GM19351 (cell line): ENCODE results near the gene ENAM.

Experiments used
- ATAC-seq: cut with Tn5 transposase; IDR thresholded peaks from one replicate; pipeline ENCODE4 v1.9.1; 2021; ENCODE audit warnings: mild to moderate bottlenecking, moderate library complexity; ENCODE audit not compliant: unreplicated experiment

Gene ENAM, protein sequence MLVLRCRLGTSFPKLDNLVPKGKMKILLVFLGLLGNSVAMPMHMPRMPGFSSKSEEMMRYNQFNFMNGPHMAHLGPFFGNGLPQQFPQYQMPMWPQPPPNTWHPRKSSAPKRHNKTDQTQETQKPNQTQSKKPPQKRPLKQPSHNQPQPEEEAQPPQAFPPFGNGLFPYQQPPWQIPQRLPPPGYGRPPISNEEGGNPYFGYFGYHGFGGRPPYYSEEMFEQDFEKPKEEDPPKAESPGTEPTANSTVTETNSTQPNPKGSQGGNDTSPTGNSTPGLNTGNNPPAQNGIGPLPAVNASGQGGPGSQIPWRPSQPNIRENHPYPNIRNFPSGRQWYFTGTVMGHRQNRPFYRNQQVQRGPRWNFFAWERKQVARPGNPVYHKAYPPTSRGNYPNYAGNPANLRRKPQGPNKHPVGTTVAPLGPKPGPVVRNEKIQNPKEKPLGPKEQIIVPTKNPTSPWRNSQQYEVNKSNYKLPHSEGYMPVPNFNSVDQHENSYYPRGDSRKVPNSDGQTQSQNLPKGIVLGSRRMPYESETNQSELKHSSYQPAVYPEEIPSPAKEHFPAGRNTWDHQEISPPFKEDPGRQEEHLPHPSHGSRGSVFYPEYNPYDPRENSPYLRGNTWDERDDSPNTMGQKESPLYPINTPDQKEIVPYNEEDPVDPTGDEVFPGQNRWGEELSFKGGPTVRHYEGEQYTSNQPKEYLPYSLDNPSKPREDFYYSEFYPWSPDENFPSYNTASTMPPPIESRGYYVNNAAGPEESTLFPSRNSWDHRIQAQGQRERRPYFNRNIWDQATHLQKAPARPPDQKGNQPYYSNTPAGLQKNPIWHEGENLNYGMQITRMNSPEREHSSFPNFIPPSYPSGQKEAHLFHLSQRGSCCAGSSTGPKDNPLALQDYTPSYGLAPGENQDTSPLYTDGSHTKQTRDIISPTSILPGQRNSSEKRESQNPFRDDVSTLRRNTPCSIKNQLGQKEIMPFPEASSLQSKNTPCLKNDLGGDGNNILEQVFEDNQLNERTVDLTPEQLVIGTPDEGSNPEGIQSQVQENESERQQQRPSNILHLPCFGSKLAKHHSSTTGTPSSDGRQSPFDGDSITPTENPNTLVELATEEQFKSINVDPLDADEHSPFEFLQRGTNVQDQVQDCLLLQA

DNA sequence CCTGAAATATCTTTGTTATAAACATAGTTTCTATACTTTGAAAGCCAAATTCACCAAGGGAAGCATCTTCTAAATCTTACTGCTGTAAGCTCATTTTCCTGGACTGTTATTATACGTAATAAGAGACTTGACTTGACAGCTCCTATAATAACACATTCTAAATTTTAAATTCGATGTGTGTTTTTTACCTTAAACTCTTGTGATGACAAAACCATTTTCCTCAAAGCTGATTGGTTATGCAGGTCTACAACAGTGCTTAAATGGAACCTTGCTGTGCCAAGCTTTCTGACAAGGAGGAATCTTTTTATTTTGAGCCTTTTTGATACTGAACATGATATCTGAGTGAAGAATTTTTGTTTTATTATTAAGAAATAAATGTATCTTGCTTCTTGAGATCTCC, at the start of gene ENAM:
ENAM (plus strand) TSS at position 301 of the 400 bp plus-strand sequence. CDS start 757 bp downstream, outside the sequence.
- no peak for ATAC-seq

DNA sequence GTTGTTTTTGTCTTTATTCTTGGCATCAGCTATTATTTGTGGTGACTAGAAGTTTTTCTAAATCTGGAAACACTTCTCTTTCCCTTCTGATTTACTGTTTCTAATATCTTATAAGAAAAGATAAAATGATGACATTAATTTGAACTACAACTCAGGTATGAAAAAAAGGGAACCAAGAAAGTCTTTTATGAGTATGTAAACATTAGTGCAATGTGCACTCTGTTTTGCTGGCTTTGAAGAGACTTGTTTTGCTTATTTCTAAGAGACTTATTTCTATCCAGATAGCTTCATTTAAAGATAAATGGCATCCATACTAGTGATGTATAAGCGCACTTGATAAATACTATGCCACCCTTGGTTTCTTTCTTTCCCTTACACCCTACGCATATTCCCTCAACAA, 46.6 kb upstream of the ENAM start:
- ATAC-seq = peak; percentile 64

DNA sequence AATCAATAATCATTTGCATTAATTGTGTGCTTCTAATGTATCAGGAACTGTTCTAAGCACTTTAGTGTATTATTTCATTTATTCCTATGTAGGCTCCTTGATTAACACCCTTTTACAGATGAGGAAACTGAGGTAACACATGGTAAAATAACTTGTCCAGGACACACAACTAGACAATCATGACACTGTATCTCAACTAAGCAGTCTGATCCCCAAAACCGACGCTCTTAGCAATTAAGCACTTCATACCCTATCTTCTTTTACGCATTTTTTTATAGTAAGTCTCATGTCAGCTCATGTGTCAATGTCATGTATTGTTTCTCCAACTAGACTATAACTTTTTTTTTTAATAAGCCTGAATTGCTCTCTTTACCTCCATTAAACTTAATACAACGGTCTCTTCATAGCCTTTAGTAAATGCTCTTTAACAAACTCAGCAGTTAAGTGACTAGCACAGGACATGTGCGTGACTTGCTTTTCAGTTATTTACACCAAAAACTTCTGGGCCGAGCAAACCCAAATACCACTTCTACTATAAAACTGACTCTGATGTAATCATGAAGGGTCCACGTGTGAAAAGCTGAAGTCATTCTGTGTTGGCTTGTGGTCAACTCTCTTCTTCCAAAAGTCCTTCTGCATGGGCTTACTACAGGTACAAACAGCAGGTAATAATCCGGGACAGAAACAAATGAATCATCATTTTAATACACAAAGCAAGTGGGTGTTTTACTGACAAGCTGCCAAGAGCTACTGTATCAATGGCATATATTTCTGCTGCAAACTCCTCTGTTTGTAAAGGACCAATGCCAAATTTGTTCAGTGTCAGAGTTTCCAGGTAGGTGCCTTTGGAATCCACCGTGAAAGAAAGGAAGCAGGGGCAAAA, 44.4 kb upstream of the ENAM start:
- no peak for ATAC-seq

DNA sequence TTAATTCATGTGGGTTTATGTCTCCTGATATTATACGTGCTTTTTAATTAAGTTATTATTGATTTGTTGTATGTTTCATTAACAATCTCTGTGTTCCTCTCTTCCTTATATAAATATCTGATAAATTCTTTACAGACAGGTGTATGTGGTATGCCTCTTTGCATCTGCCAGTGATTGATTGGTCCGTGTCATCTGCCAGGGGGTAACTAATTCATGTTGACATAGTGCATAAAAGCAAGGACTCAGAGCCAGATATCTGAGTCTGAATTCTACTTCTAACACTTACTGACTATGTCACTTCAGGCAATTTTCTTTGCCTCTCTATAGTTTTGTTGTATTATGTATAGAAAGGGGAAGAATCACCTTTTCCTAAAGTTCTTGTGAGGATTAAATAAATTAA, 41.7 kb upstream of the ENAM start:
- no peak for ATAC-seq

DNA sequence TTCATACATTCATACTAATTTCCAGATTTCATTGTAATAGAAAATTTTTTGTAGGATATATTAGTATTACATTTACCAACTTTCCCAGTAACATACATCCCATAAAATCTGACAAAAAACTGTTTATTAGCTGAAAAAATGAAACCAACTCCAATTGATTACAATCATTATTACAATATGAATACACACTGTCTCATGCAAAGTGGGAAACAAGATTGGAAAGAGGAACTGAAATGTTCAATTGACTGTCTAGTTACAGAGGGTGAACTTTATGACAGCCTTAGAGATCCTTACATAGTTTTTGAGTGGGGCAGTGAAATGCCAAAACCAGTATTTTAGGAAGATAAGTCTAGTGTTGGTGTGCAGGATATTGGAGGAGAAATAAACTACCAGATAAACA, 38.8 kb upstream of the ENAM start:
- ATAC-seq = peak; percentile 99

DNA sequence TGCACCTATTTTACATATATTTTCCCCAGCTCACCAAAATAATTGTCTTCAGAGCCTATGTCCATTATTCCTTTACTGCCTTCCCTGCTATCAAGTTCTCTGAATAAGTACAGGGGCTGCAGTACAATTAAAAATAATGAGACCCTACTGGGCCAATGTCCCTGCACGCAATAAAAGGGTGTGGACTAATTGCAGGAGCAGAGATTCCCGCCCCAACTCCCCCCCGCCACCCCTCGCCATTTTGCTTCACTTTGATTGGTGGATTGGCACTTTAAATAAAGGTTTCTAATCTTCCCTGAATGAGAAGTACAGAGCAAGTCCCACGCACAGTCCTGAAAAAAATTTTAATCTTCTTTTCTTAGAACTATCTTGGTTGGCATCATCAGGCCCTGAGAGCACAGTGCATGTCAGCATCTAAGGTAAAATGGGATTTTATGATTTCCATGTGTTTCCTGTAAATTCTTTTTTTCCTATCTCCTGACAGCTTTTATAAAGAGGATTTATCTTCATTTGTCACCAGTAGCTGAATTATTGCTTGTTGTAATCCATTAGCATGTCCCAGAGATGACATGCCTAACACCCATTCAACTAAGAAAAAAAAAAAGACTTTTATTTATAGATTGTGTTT, 36.5 kb upstream of the ENAM start, which contains the start of gene AMBN:
AMBN (plus strand) TSS at position 302 of the 628 bp plus-strand sequence; CDS start at position 405, 103 bp downstream.
- ATAC-seq = no peak

DNA sequence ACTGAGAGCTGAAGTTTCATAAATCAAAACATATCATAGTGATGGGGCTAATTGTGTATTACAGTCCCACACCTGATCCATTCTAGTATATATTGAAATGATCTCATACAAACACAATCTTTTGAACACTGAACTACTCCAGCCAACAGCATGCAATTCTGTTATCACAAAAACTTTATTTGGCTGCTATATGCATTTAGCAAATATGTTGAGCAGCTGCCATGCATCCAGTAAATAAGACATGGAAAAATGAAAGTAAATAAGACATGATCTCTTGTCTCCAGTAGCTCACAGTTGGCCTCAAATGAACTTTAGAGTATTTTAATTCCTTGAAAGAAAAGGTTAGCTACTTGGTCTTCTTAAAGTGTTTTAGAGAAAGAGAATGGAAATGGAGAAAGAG, 34.3 kb upstream of the ENAM start:
- ATAC-seq = no peak

DNA sequence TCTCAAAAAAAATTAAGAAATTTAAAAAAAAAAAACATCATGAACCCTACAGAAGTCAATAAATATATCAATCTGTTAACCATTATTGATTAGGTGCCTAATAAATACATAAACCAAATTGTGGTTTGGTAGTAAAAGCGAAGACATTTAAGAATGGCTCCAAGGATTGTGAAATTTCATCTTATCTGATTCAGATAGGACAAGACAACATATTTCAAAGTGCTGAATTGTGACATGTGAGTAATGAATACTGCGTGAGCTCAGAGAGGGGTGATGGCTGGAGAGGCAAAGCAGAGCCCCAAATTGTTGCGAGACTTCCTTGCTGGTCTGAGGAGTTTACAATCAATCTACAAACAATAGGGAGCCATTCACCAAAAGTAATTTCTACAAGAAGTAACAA, 28.2 kb upstream of the ENAM start:
- ATAC-seq = no peak

DNA sequence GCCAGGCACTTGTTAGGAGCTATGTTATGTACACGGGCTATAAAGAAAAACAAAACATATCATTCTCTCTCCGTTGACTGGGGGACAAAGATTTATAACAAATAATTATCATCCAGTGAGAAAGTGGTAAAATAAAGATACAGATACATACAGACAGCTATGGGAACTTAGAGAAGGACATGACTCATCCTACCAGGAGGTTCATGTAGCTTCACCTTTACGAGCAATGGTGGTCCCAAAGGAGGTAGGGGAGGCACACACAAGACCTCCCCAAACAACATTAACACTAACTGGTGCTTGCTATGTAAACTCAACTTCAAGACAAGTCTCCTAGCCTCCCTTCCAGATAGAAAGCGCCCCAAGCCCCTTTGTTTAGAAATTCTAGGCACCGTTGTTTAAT, 27.6 kb upstream of the ENAM start:
- ATAC-seq = no peak

DNA sequence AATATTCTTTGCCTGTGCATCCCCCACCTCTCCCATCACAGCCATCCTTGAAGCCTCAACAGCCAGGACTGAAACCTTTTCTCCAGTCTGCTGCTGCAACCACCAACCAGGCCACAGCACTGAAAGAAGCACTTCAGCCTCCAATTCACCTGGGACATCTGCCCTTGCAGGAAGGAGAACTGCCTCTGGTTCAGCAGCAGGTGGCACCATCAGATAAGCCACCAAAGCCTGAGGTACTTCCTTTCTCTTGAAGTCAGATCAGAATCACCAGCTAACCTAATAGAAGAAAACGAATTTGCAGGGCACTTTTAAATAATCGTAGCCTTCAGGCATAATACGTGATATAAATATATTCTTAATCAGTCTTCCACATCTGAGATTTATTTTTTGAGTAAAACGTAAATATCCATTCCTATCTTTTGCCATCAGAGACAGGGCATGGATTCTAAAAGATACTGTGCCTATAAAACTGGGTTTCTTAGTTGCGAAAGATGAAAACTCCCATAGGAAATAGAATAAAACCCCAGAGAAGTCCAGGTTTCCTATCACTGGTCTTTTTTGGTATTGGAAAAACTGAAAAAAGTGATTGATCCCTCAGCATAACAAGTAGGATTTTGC, 27.0 kb upstream of the ENAM start:
- peak; percentile 98 for ATAC-seq

DNA sequence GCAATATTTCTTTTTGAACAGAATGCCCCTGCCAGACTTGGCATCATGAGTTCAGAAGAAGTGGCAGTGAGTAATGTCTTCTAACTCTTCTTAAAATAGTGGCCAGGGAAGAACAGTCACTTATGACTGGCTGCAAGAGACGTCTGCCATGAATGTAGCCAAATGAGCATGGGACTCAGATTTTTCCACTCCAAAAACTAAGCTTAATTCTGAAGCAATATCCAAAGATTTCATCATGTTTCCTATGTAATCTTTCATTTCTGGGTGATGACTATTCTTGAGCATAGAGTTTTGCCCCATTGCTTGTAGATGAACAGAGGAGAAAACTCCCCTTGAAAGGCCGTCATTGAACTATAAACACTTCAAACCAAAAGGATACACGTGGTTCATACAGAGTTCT, 24.7 kb upstream of the ENAM start:
- ATAC-seq = no peak

DNA sequence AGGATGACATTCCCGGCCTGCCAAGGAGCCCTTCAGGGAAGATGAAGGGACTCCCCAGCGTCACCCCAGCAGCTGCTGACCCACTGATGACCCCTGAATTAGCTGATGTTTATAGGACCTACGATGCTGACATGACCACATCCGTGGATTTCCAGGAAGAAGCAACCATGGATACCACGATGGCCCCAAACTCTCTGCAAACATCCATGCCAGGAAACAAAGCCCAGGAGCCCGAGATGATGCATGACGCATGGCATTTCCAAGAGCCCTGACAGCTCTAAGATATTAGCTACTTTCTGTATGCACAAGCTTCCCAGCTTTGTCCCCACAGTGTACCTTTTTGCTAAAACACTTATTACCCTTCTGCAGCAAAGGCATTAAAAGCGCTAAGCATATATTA, 22.1 kb upstream of the ENAM start:
- ATAC-seq = no peak

DNA sequence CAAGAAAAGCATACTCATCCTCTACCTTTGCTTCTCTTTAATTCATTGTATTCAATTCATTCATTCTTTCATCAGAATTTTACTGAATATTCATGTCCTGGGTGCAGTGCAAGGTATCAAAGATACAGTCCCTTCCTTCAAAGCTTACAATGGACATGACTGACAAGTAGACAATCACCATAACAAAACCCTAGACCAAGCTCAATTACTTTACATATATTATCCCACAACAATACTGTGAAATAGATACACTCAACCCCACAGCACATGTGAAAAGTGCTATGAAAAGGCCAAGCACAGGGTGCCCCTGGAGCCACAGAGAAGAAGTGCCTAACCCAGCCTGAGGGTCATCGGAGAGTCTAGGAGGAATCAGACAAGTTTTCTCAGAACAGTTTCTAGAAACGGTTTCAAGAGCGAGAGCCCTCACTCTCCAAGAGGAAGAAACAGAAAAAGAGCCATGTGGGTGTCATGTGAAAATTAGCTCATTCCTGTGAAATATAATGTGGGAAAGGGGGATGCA, 21.1 kb upstream of the ENAM start:
- no peak for ATAC-seq

DNA sequence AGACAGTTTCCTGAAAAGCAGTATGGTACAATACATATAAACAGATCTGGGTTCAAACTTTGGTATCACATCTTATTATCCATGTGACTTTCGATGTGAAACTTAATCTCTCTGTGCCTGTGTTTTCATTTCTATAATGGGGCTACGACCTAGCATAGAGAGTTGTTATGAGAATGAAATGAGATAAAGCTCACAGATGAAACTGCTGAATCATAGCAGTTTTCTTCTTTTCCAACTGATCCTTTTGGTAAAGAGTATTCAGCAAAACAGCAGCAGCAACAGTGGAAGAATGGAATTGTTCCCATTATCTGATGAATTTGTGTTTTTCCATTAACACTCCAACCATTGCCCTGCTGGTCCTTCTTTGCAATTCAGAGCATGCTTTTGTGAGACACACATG, 20.2 kb upstream of the ENAM start:
- ATAC-seq = no peak

DNA sequence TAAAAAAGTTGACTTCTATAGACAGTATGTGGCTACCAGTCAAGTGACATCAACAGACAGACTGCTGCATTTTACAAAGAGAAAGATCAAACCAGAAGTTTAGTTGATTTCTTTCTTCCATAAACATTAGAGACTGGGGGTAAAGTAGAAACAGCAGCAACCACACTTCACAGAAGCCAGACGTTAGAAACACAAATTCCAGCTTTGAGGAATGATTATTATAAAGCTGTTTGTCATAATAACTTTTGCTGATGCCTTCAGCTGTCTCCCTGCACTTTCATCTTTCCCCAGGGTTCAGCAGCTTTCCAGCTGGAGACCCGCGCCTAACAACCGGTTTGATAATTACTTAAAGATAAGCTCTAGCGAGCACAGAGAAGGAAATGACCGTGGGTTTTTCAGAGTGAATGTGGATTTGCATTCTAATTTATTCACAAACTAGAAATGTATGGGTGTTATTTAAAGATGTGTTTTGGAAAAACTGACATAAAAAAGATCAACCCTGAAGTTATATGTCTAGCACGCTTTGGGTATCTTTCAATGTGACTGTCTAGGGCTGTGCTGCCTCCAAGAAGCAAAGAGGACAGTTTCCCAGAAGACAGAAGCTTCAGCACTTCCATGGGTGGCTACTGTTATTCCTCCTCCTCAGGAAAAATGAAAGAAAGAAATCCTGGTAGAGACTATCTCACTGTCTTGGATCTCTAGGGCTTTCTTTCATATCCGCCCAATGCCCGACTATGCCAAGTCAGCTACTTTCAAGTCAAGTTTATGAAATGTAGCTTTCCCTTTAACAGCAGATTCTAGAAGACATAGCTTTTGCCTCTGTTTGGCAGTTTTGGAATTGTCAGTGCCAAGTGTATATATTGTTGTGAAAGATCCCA, 15.0 kb upstream of the ENAM start:
- peak; percentile 64 for ATAC-seq

DNA sequence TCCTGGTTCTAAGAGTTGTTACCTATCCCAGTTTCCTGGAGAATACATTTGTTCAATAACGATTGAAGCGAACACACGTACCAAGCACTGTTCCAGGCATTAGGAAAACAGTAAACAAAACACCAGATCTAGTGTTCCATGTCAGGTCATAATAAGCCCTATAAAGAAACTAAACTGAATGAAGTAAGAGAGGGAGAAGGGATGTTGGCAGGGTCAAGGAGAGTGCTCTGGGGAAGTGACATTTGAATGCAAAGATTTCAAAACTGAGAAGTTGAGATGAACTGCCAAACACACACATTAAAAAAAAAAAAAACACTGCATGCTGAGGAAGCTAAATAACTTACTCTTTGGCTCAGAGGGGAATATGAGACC, 14.4 kb upstream of the ENAM start:
- no peak for ATAC-seq

DNA sequence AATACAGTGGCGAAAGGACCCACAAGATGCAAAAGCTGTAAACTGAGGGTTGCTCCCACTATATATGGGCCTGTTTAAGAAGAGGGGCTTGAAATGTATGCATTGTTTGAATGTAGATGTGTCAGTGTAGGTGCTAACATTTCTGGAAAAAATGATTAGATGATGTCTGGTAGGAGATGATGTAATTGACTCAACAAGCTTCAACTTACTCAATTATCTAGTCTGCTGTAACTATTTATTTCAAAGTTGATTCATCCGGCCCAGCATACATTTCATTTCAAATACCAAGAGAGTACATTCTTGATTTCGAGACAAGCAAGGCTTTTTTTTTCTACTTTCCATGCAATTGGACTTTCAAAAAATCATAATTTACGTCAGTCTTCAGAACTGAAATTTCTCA, 9.3 kb upstream of the ENAM start:
- no peak for ATAC-seq

DNA sequence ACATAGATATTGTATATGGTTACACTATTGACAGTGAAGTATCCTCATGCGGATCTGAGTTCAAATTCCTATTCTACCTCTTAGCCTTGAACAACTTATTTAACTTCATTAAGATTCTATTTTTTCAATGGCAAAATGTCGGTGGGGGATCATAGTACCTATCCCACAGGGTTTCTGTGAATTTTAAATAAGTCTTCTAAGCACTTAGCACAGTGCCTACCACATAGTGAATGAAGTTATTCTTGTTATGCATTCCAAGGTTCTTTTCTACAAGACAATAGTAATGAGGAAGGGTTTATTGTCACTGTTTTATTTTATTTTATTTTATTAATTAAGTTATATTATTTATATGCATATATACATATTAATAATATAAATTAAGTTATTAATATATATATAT, 8.8 kb upstream of the ENAM start:
- no peak for ATAC-seq
